Stomach smooth muscle (tissue), 2 donors: Measurements from ENCODE around the gene CAMSAP2.
A peak's percentile ranks its signal among the peaks of the same experiment; 100 is the strongest.

Experiments
- H3K27ac ChIP-seq: one replicate; pipeline ENCODE4 v1.7.0; 2013; ENCODE audit warnings: mild to moderate bottlenecking, low read length, inconsistent platforms
- H3K27me3 ChIP-seq, 2 donors: one replicate each; pipeline ENCODE4 v1.7.0; 2013; ENCODE audit warnings: low read length in 2 of 2; ENCODE audit not compliant: insufficient read depth in 2 of 2, control insufficient read depth in 1 of 2
- H3K36me3 ChIP-seq, 2 donors: one replicate each; pipeline ENCODE4 v1.7.0; 2013; ENCODE audit warnings: low read length in 2 of 2; ENCODE audit not compliant: control insufficient read depth in 2 of 2, insufficient read depth in 2 of 2
- H3K4me1 ChIP-seq: one replicate; pipeline ENCODE4 v1.7.0; 2013; ENCODE audit warnings: low read length; ENCODE audit not compliant: control insufficient read depth, insufficient read depth
- H3K4me3 ChIP-seq, 2 donors: one replicate each; pipeline ENCODE4 v1.7.0; 2013; ENCODE audit warnings: low read length in 2 of 2
- H3K9ac ChIP-seq, 2 donors: one replicate each; pipeline ENCODE4 v1.7.0; 2013; ENCODE audit warnings: low read length in 2 of 2, mild to moderate bottlenecking in 1 of 2
- H3K9me3 ChIP-seq, 2 donors: one replicate each; pipeline ENCODE4 v1.7.0; 2013; ENCODE audit warnings: low read length in 2 of 2; ENCODE audit not compliant: control insufficient read depth in 2 of 2
- donor health status: healthy.
- donor health status: Pancreatic carcinoma.

The CAMSAP2 gene

DNA sequence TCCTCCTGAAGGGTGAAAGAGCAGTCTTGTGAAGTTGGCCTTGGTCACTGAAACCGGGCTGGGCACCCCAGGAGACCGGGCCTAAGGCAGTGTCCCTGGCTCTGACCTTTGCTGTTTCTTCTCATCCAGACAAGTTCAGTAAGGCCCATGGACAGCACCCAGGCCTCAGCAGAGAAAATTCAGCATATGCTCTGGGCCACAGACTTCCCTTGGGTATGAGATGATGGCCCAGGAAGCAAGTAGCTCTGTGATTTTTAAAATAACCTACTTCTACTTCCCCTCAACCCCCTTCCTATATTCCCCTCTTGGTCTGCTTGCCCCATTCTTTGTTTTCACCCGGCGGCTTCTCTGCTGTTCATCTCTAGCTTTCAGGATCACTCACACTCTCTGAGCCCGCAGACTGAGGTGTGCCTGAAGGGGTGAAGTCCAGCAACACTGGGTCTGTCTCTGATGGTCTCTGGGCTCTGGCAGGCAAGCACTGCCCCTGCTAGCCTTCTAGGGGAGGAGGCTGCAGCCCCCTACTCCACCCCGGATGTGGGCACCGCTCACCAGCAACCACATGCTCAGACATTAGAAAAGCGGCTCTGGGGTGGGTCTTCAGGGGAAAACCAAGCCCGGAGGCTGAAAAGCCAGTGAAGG, 131.2 kb downstream of the CAMSAP2 start:
- H3K36me3 ChIP-seq = no peaks in the 10 kb centered on the region
- peaks cover 41 to 48% of the 10 kb centered on the region in 2 donors for H3K27me3 ChIP-seq
- no peak overlapping the region for H3K9ac ChIP-seq
- no peak overlapping the region for H3K4me3 ChIP-seq
- H3K9me3 ChIP-seq = no peaks in the 10 kb centered on the region
- no peak overlapping the region for H3K27ac ChIP-seq
- peaks cover 14% of the 10 kb centered on the region for H3K4me1 ChIP-seq

DNA sequence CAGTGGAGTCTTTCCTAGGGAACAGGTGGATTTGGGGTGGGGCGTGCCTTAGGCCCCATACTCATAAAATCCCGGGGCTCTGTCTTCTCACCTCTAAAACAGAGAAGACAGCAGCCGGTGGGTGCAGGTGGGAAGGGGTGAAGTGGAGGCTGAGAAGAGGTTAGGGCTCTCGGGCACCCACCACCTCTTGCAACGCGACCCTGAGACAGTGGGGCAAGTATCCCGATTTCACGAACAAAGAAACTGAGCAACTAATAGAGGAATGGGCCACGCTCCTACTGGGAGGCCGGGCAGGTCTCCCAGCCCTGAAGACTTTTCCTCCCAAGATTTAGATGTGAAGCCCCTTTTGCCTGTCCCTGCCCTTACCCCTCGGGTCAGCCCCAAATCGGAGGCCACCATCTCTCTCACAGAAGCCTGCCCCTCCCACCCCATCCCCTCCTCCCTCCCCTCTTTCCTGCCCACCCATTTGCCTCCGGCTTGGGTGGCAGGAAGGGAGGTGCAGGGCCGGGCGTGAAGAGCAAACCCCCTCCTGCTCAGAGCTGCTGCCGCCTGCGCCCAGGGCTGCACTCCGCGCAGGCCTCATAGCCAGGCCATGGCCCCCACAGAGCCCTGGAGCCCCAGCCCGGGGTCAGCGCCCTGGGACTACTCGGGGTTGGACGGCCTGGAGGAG, 133.9 kb downstream of the CAMSAP2 start, which contains the start of gene GPR25:
GPR25 (plus strand) TSS at position 536 of the 670 bp plus-strand sequence; CDS start at position 593, 57 bp downstream.
- Histone ChIP-seq H3K4me1 (peaks cover 14% of the 10 kb centered on the region), H3K4me3 (peak within 1 kb of the TSS; percentile 5 to 66), H3K9ac (no peak within 1 kb of the TSS), H3K27ac (no peak within 1 kb of the TSS), H3K36me3 (no peaks in the 10 kb centered on the region), H3K27me3 (peaks cover 45 to 51% of the 10 kb centered on the region in 2 donors), H3K9me3 (no peaks in the 10 kb centered on the region)

DNA sequence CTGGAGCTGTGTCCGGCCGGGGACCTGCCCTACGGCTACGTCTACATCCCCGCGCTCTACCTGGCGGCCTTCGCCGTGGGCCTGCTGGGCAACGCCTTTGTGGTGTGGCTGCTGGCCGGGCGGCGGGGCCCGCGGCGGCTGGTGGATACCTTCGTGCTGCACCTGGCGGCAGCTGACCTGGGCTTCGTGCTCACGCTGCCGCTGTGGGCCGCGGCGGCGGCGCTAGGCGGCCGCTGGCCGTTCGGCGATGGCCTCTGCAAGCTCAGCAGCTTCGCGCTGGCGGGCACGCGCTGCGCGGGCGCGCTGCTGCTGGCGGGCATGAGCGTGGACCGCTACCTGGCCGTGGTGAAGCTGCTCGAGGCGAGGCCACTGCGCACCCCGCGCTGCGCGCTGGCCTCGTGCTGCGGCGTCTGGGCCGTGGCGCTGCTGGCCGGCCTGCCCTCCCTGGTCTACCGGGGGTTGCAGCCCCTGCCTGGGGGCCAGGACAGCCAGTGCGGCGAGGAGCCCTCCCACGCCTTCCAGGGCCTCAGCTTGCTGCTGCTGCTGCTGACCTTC, 134.5 kb downstream of the CAMSAP2 start:
- no peaks in the 10 kb centered on the region for H3K9me3 ChIP-seq
- no peaks in the 10 kb centered on the region for H3K36me3 ChIP-seq
- H3K27me3 ChIP-seq = peaks cover 45 to 49% of the 10 kb centered on the region in 2 donors
- H3K4me3 ChIP-seq = peak overlapping the region; percentile 5 to 66
- H3K9ac ChIP-seq = no peak overlapping the region
- peaks cover 14% of the 10 kb centered on the region for H3K4me1 ChIP-seq
- no peak overlapping the region for H3K27ac ChIP-seq

DNA sequence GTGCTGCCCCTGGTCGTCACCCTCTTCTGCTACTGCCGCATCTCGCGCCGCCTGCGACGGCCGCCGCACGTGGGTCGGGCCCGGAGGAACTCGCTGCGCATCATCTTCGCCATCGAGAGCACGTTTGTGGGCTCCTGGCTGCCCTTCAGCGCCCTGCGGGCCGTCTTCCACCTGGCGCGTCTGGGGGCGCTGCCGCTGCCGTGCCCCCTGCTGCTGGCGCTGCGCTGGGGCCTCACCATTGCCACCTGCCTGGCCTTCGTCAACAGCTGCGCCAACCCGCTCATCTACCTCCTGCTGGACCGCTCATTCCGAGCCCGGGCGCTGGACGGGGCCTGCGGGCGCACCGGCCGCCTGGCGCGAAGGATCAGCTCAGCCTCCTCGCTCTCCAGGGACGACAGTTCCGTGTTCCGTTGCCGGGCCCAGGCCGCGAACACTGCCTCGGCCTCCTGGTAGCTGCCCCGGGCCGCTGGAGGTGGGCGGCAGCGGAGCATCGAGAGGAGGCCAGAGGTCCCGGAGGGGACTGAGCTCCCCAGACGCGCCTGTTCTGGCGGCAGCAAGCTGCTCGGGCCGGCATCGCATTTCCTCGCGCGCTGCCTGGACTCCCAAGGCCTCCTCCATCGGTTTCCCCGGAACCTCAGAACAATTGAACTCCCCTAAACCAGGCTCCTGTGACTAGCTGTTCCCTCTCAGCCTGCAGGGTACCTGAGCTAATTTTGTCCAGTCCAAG, 135.1 kb downstream of the CAMSAP2 start:
- peak overlapping the region in 1 of 2 donors; percentile 66 for H3K4me3 ChIP-seq
- no peak overlapping the region for H3K27ac ChIP-seq

DNA sequence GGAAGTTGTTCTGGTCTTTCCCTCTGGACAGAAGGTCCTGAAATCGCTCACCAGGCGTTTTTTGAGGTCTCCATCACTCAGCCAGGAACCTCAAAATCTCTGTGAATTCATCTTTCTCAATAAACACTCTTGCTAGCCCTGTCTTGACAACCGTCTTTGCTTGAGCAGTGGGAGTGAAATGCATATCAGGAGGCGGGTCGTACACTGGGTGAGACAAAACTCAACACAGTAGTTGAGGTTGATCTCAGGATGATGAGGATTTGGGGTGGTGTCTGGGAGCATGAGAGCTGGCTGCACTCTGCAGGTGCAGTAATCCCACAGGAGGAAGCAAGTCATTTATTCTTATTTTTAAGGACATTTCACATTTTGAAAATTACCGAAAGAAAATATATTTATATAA, 136.0 kb downstream of the CAMSAP2 start:
- H3K27me3 ChIP-seq = peaks cover 41 to 44% of the 10 kb centered on the region in 2 donors
- no peak overlapping the region for H3K9ac ChIP-seq
- H3K9me3 ChIP-seq = no peaks in the 10 kb centered on the region
- no peak overlapping the region for H3K4me3 ChIP-seq
- H3K27ac ChIP-seq = no peak overlapping the region
- H3K36me3 ChIP-seq = no peaks in the 10 kb centered on the region
- peaks cover 14% of the 10 kb centered on the region for H3K4me1 ChIP-seq

More for the DNA sequence above, 135.1 kb downstream of the CAMSAP2 start:
- Histone ChIP-seq H3K9ac (no peak overlapping the region), H3K27me3 (peaks cover 45 to 49% of the 10 kb centered on the region in 2 donors), H3K9me3 (no peaks in the 10 kb centered on the region), H3K4me1 (peaks cover 14% of the 10 kb centered on the region), H3K36me3 (no peaks in the 10 kb centered on the region)

DNA sequence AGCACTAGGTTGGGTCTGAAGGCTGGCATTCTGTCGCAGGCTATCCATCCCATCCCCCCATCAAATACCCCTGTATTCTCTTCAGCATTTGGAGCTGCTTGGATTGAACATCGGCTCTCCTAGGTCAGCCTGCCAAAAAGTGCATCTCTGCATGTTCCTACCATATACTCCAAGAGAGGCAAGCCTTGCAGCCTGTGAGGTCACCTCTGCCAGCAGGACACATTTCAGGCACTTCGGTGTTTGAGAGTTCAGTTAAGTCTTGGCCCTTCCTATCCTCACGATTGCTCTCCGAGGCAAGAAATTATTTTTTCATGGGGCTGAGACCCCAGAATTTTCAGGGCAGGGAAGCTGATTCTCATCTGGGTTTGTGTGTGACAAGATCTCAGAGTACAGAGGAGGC, 136.7 kb downstream of the CAMSAP2 start:
- Histone ChIP-seq H3K27ac (no peak overlapping the region), H3K4me1 (peaks cover 14% of the 10 kb centered on the region), H3K36me3 (no peaks in the 10 kb centered on the region), H3K9ac (no peak overlapping the region), H3K27me3 (peaks cover 42 to 45% of the 10 kb centered on the region in 2 donors), H3K4me3 (no peak overlapping the region), H3K9me3 (no peaks in the 10 kb centered on the region)

DNA sequence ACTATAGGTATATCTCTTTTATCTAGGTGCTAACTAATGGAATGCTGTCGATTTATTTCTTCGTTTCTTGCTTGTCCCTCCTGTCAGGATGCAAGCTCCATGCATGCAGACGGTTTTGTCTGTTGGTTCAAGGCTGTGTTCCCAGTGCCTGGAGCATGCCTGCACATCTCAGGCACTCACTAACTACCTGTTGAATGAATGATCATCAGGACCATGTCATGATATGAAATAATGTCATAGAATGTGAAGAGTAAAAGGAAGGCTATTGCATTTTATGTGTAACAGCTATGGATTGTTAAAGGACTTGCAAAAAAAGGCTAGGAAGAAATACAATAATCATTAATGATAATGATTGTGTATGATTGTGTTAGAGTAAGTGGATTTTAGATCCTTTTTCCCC, 138.3 kb downstream of the CAMSAP2 start:
- Histone ChIP-seq H3K4me3 (no peak overlapping the region), H3K27me3 (peaks cover 32 to 35% of the 10 kb centered on the region in 2 donors), H3K9me3 (no peaks in the 10 kb centered on the region), H3K27ac (no peak overlapping the region), H3K4me1 (peaks cover 14% of the 10 kb centered on the region), H3K9ac (no peak overlapping the region), H3K36me3 (no peaks in the 10 kb centered on the region)

DNA sequence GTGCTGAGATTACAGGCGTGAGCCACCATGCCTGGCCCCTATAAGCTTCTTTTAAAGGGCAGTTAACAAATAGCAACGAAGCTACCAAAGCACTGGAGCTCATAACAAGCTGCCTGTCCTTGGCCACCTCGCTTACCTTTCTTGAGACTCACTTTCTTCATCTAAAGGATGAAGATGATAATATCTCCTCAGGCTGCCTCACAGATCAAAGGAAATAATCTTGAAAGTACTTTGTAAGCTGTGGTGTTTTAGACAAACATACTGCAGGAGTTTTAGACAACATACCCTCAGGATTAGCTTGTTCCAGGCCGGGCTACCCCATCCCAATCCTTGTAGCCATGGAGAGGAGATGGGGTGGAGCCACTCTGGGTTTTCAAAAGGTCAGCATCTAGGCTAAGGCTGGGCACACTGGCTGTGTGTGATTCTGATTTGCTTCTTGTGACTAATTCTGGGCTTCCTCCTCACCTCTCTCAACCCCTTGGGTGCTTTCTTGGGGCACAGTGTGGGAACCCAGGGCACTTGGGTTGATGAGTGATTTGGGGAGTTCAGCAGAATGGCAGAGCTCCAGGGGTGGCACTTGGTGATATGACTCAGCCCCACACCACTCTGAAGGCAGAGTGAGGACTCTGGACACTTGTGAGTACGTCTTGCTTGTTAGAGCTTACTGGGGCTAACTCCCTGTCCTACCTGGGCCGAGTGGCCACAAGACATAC, 139.3 kb downstream of the CAMSAP2 start:
- H3K9ac ChIP-seq = no peak overlapping the region
- no peak overlapping the region for H3K27ac ChIP-seq
- no peaks in the 10 kb centered on the region for H3K9me3 ChIP-seq
- no peaks in the 10 kb centered on the region for H3K36me3 ChIP-seq
- H3K27me3 ChIP-seq = peaks cover 22 to 28% of the 10 kb centered on the region in 2 donors
- H3K4me1 ChIP-seq = peaks cover 12% of the 10 kb centered on the region
- H3K4me3 ChIP-seq = no peak overlapping the region

DNA sequence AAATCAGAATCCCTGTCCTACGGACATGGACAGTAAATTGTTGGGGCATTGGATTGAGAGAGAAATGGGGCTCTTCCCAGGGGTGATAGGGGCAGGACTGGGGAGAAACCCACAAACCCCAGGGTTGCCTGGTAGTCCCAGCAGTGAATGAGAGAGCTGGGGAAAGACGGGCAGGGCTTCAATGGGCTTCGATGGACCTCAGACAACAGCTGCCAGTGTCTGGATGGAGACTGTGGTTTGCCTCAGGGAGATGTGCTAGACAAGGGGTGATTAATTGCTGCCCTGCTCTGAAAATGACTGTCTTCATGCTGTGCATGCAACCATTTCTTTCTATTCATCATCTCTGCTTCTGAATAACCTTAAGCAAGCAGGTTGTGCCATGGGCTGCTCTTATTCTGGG, 141.5 kb downstream of the CAMSAP2 start:
- Histone ChIP-seq H3K36me3 (no peaks in the 10 kb centered on the region), H3K27me3 (peaks cover 4 to 10% of the 10 kb centered on the region in 2 donors), H3K9me3 (no peaks in the 10 kb centered on the region), H3K4me3 (no peak overlapping the region), H3K4me1 (no peaks in the 10 kb centered on the region), H3K27ac (no peak overlapping the region), H3K9ac (no peak overlapping the region)

DNA sequence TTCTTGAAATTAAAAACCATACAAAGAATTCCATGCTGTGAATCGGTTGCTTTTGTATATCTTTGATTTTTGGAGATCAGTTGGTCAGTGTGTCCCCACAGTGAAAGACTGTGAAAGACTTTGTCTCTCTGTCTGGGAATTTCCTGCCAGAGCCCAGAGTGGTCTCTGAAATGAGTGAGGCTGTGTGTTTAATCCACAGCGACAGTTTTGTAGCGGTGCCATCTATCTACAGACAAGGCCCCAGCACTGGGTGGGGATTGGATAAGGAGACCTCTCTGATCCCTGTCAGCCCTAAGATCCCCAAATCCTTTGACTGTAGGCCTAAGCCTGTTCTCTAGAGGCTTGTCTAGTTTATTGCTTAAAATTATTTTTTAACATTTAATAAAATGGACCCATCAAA, 144.4 kb downstream of the CAMSAP2 start:
- no peak overlapping the region for H3K27ac ChIP-seq
- H3K9me3 ChIP-seq = no peaks in the 10 kb centered on the region
- H3K36me3 ChIP-seq = no peaks in the 10 kb centered on the region
- H3K4me3 ChIP-seq = no peak overlapping the region
- H3K9ac ChIP-seq = no peak overlapping the region
- H3K4me1 ChIP-seq = no peaks in the 10 kb centered on the region
- H3K27me3 ChIP-seq = peaks cover 4 to 5% of the 10 kb centered on the region in 2 donors
